ENCODE measurements around the gene TSNAX.
A peak's percentile ranks its signal among the peaks of the same experiment; 100 is the strongest.

DNA sequence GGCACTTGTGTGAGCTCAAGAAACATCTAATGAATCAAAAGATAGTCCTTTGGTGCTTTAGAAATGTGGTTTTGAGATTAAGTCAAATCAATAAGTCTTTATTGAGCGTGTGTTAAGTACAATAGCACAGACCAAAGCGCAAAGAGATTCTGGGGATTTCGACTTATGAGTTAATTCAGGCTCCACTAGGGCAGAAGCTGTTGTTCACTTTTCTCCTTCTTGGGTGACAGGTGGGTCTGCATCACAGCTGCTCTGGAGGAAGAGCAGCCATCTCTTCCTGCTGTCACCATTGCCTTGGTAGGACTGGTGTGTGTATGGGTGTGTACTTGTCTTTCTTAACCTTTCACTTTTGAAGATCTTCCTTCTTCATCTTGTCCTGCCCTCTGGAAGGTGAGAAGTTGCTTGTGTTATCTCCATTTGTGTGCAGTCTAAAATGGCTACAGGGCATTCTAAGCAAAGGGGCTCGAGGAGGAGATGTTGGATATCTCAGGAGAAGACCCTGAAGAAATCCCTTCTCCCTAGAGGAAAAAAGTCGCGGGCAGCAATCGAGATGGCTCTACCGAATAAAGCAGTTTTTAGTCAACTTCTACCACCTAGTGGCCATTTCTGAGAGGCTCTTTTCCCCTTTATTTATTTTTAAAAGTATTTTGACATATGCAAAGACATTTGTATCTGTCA is 75.3 kb downstream of the TSNAX start:
- TF ChIP-seq, protein P1, sequence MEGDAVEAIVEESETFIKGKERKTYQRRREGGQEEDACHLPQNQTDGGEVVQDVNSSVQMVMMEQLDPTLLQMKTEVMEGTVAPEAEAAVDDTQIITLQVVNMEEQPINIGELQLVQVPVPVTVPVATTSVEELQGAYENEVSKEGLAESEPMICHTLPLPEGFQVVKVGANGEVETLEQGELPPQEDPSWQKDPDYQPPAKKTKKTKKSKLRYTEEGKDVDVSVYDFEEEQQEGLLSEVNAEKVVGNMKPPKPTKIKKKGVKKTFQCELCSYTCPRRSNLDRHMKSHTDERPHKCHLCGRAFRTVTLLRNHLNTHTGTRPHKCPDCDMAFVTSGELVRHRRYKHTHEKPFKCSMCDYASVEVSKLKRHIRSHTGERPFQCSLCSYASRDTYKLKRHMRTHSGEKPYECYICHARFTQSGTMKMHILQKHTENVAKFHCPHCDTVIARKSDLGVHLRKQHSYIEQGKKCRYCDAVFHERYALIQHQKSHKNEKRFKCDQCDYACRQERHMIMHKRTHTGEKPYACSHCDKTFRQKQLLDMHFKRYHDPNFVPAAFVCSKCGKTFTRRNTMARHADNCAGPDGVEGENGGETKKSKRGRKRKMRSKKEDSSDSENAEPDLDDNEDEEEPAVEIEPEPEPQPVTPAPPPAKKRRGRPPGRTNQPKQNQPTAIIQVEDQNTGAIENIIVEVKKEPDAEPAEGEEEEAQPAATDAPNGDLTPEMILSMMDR (IDR thresholded peaks at IDR 0.05), result peak; percentile 59 to 68 (median 64)
- no peak for TF ChIP-seq POLR2A (IDR thresholded peaks at IDR 0.05)
